GM12872 (cell line): Measurements from ENCODE around the gene OGFOD1.

Source experiments
- CTCF ChIP-seq: IDR thresholded peaks from 3 replicates; pipeline ENCODE4 v1.5.1; 2011; ENCODE audit warnings: low read depth, mild to moderate bottlenecking, low read length, moderate library complexity; ENCODE audit not compliant: insufficient read depth

Gene OGFOD1

GRCh38 chr16:56482683-56483236 lies 31.4 kb downstream of the OGFOD1 start:
- no peak for TF ChIP-seq CTCF

DNA sequence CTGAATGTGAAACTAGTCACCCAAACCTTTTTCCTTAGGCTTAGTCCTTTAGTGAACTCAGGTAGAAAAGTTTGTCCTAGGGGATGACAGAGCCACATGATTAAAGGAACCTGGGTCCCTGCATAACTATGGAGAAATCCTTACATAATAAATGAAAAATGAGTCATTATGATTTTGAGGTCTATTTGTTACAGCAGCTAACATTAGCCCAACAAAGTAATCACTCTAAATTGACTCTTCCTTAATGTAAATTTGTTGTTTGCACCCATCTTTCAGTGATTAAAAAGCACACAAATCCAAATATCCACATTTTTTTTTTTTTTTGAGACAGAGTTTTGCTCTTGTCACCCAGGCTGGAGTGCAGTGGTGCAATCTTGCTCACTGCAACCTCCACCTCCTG lies 32.0 kb downstream of the OGFOD1 start:
- TF ChIP-seq CTCF = no peak

- no peak for TF ChIP-seq CTCF
Measured at GRCh38 chr16:56488035-56488434, 36.7 kb downstream of the OGFOD1 start.

DNA sequence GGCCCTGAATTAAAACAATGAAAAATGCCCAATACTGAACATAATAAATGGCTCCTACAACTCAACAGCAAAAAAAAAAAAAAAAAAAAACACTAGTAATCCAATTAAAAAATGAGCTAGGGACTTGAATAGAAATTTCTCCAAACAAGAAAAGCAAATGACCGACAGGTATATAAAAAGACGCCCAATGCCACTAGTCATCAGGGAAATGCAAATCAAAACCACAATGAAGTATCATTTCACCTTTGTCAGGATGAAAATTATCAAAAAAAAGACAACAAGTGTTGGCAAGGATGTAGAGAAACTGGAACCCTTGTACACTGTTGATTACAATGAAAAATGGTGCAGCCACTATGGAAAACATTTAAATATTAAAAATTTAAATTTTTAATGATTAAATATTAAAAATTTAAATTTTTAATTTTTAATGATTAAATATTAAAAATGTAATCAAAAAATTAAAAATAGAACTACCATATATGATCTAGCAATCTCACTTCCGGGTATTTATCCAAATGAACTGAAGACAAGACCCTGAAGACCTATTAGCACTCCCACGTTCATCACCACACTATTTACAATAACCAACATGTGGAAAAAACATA lies 40.4 kb downstream of the OGFOD1 start:
- TF ChIP-seq CTCF = no peak

DNA sequence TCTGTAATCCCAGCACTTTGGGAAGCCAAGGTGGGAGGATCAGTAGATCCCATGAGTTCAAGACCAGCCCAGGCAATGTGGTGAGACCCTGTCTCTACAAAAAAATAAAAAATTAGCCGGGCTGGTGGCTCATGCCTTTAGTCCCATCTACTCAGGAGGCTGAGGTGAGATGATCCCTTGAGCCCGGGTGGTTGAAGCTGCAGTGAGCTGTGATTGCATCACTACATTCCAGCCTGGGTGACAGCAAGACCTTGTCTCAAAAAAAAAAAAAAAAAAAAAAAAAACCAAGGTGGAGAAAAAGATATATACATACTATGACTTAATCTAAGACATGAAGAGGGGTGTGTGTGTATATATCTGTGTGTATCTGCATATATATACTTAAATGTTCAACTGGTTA lies 41.8 kb downstream of the OGFOD1 start:
- no peak for TF ChIP-seq CTCF

DNA sequence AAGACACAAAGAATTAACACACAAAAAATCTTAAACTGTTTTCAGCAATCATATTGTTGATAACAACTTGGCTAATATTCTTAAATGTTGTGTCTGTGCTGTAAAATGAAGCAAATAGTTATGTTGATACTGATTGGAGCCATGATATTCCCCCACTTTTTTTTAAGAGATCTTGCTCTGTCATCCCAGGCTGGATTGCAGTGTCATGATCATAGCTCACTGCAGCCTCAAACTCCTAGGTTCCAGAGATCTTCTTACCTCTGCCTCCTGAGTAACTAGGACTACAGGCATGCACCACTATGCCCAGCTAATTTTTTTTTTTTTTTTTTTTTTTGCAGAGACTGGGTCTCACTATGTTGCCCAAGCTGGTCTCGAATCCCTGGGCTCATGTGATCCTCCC lies 42.5 kb downstream of the OGFOD1 start:
- TF ChIP-seq CTCF = no peak

GRCh38 chr16:56505181-56505580 lies 53.8 kb downstream of the OGFOD1 start:
- TF ChIP-seq CTCF = no peak
